HepG2 (cell line): ENCODE measurements around the gene RSRC2. TPM values are rescaled to one million over a fixed set of nuclear protein-coding genes. Genes with fewer than 3 reads are reported as not detected.
"Not testable (repeated sequence)": the region's sequence is repeated elsewhere in the genome, so short reads cannot be mapped to it uniquely, and the experiment has no call there.

Experiments used
- EP300 ChIP-seq, 3 experiments: sonication (generic) in 1 of 3; formaldehyde crosslinking in 1 of 3; IDR thresholded peaks; 2 replicates each; pipeline versions ENCODE4 v1.5.1 to v1.6.1; 2011 to 2020; ENCODE audit warnings: low read depth in 2 of 3, low read length in 2 of 3, borderline replicate concordance in 1 of 3, improper control_type of control experiment in 1 of 3, mild to moderate bottlenecking in 1 of 3, missing genetic modification reagents in 1 of 3, moderate library complexity in 1 of 3
- LCORL ChIP-seq, 2 experiments: fragments of 450-650 bp in 1 of 2; sonication (generic) in 1 of 2; formaldehyde crosslinking in 1 of 2; IDR thresholded peaks; 2 replicates each; pipeline versions ENCODE4 v1.5.0 to v1.6.1; 2017 to 2020; ENCODE audit warnings: antibody characterized with exemption in 1 of 2, missing genetic modification reagents in 1 of 2
- MAX ChIP-seq: IDR thresholded peaks from 2 replicates; pipeline ENCODE4 v1.6.1; 2012; ENCODE audit warnings: inconsistent platforms
- MYC ChIP-seq: sonication (generic); formaldehyde crosslinking; IDR thresholded peaks from 2 replicates; pipeline ENCODE4 v1.9.0; 2021; ENCODE audit warnings: missing genetic modification reagents, borderline replicate concordance
- SAP130 ChIP-seq: IDR thresholded peaks from 2 replicates; pipeline ENCODE4 v1.6.1; 2016; ENCODE audit warnings: low read depth
- SIX1 ChIP-seq: sonication (generic); formaldehyde crosslinking; IDR thresholded peaks from 2 replicates; pipeline ENCODE4 v1.4.0; 2020; ENCODE audit warnings: missing genetic modification reagents, borderline replicate concordance
- SIX4 ChIP-seq: sonication (generic); formaldehyde crosslinking; IDR thresholded peaks from 2 replicates; pipeline ENCODE4 v1.4.0; 2020; ENCODE audit warnings: missing genetic modification reagents
- SOX13 ChIP-seq, 3 experiments: fragments of 450-650 bp in 1 of 3; sonication (generic) in 1 of 3; formaldehyde crosslinking in 1 of 3; IDR thresholded peaks in 2 of 3; conservative IDR thresholded peaks in 1 of 3; 2 replicates each; pipeline versions ENCODE4 v1.5.0 to v1.6.1; 2016 to 2020; ENCODE audit warnings: antibody characterized with exemption in 1 of 3, mild to moderate bottlenecking in 1 of 3, missing compliant biosample characterization in 1 of 3, missing genetic modification reagents in 1 of 3, moderate library complexity in 1 of 3
- SOX5 ChIP-seq: IDR thresholded peaks from 2 replicates; pipeline ENCODE4 v1.6.1; 2016; ENCODE audit warnings: borderline replicate concordance
- THAP11 ChIP-seq: IDR thresholded peaks from 2 replicates; pipeline ENCODE4 v1.6.1; 2016; ENCODE audit warnings: missing biosample characterization, missing genetic modification reagents
- USF2 ChIP-seq, 2 experiments: sonication (generic) in 1 of 2; formaldehyde crosslinking in 1 of 2; IDR thresholded peaks; 2 replicates each; pipeline versions ENCODE4 v1.5.1 to v1.6.1; 2011 to 2020; ENCODE audit warnings: borderline replicate concordance in 1 of 2, low read depth in 1 of 2, low read length in 1 of 2, mild to moderate bottlenecking in 1 of 2, missing genetic modification reagents in 1 of 2, moderate library complexity in 1 of 2
- ZMYM3 ChIP-seq: sonication (generic); formaldehyde crosslinking; IDR thresholded peaks from 2 replicates; pipeline ENCODE4 v1.5.1; 2020; ENCODE audit warnings: mild to moderate bottlenecking, missing genetic modification reagents
- ZNF362 ChIP-seq: sonication (generic); formaldehyde crosslinking; IDR thresholded peaks from 2 replicates; pipeline ENCODE4 v1.4.0; 2020; ENCODE audit warnings: missing genetic modification reagents, mild to moderate bottlenecking, borderline replicate concordance
- ZNF687 ChIP-seq: sonication (generic); formaldehyde crosslinking; IDR thresholded peaks from 2 replicates; pipeline ENCODE4 v1.5.1; 2020; ENCODE audit warnings: mild to moderate bottlenecking, missing genetic modification reagents, moderate library complexity
- polyA plus RNA-seq, 8 experiments: library from polyadenylated mRNA; depleted of rRNA in 3 of 8; stranded (reverse) in 7 of 8; unstranded in 1 of 8; fragments of >200 nt; fragmentation: Illumina TruSeq in 4 of 8; extraction: Trizol in 4 of 8; gene quantifications; 2 replicates each; pipeline versions ENCODE4 v1.2.1 to v1.2.3, GENCODE V29; 2011 to 2016; ENCODE audit warnings: low read depth in 4 of 8, missing spikeins in 1 of 8, mixed read lengths in 1 of 8; ENCODE audit not compliant: insufficient read depth in 1 of 8
- total RNA-seq, 5 experiments: library from RNA; depleted of rRNA; stranded (reverse); fragments of >200 nt; fragmentation: Illumina TruSeq; extraction: Trizol; gene quantifications; 2 replicates each; pipeline ENCODE4 v1.2.3, GENCODE V29; 2016; ENCODE audit warnings: low read depth in 1 of 5
- TF ChIP-seq, protein P1 (sequence below): sonication (generic); formaldehyde crosslinking; IDR thresholded peaks from 2 replicates; pipeline ENCODE4 v1.4.0; 2020; ENCODE audit warnings: missing genetic modification reagents

Gene RSRC2
- total and polyA plus RNA-seq, 2 of the 13 experiments (the other 11 are each of a cell fraction or from before 2014, with no cell fraction given), result 31.4 to 77.8 TPM

DNA sequence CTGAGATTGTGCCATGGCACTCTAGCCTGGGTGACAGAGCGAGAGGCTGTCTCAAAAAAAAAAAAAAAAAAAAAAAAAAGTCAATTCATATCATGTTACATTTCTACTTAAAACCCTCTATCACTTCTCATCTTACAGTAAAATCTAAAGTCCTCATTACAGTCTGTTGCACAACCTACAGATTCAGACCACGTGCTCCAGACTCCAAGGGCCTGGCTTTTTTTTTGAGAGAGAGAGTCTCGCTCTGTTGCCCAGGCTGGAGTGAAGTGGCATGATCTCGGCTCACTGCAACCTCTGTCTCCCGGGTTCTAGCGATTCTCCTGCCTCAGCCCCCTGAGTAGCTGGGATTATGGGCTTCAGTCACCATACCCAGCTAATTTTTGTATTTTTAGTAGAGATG lies 40.4 kb downstream of the RSRC2 start (continued):
- TF ChIP-seq ZNF687 (CRISPR knock-in tag), result peak; percentile 67; the same call in 1 of the 2 replicates
- TF ChIP-seq SOX5 (CRISPR knock-in tag), result 0 out of 2 replicates have a peak, but pooled peaks have one; percentile 5
- TF ChIP-seq USF2 (IDR thresholded peaks at IDR 0.05; ENCODE audit: low read depth, low read length), result peak; percentile 39; the same call in 1 of the 2 replicates
- peak; percentile 68; the same call in 1 of the 2 replicates for TF ChIP-seq USF2 (CRISPR knock-in tag; IDR thresholded peaks at IDR 0.05; ENCODE audit: borderline replicate concordance)
- peak in 1 of 2 experiments; percentile 26; a peak in 1 of 4 replicates for TF ChIP-seq EP300 (IDR thresholded peaks at IDR 0.05; ENCODE audit: low read depth in 2 of 2, low read length in 2 of 2)
- not testable (repeated sequence) for TF ChIP-seq EP300 (CRISPR knock-in tag; IDR thresholded peaks at IDR 0.05; ENCODE audit: borderline replicate concordance); SOX13 (IDR thresholded peaks at IDR 0.05); LCORL (IDR thresholded peaks at IDR 0.05)
- peak; percentile 38; the same call in 1 of the 2 replicates for TF ChIP-seq ZMYM3 (CRISPR knock-in tag)
- 0 out of 2 replicates have a peak, but pooled peaks have one; percentile 42 for TF ChIP-seq MAX
- 0 out of 2 replicates have a peak, but pooled peaks have one; percentile 21 for TF ChIP-seq THAP11
- TF ChIP-seq SIX4, result peak; percentile 86
- peak in 1 of 2 experiments; percentile 26; a peak in 1 of 4 replicates for TF ChIP-seq SOX13 (CRISPR knock-in tag; conservative IDR thresholded peaks at IDR 0.05 in 1 of 2, IDR thresholded peaks at IDR 0.05 in 1 of 2)
- 0 out of 2 replicates have a peak, but pooled peaks have one; percentile 19 for TF ChIP-seq LCORL (CRISPR knock-in tag; IDR thresholded peaks at IDR 0.05)
- TF ChIP-seq SIX1 (CRISPR knock-in tag), result peak; percentile 95
- TF ChIP-seq MYC (CRISPR knock-in tag), result peak; percentile 25; the same call in 1 of the 2 replicates
- TF ChIP-seq ZNF362, result peak; percentile 89
- TF ChIP-seq SAP130 (CRISPR knock-in tag), result 0 out of 2 replicates have a peak, but pooled peaks have one; percentile 33
- TF ChIP-seq, protein P1, sequence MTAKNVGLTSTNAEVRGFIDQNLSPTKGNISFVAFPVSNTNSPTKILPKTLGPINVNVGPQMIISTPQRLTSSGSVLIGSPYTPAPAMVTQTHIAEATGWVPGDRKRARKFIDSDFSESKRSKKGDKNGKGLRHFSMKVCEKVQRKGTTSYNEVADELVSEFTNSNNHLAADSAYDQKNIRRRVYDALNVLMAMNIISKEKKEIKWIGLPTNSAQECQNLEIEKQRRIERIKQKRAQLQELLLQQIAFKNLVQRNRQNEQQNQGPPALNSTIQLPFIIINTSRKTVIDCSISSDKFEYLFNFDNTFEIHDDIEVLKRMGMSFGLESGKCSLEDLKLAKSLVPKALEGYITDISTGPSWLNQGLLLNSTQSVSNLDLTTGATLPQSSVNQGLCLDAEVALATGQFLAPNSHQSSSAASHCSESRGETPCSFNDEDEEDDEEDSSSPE, result peak; percentile 39; the same call in 1 of the 2 replicates
